Hematopoietic multipotent progenitor cell (in vitro differentiated cells): ENCODE data around the gene ADAP2. TPM values are rescaled to one million over a fixed set of nuclear protein-coding genes. Genes with fewer than 3 reads are reported as not detected.
"Not testable (repeated sequence)": the region's sequence is repeated elsewhere in the genome, so short reads cannot be mapped to it uniquely, and the experiment has no call there.

Experiments
- DNase-seq, 3 donors: peaks; one replicate each; pipeline ENCODE4 v3.0.0-alpha.2; 2011 to 2015; ENCODE audit warnings: low read depth in 2 of 3, low spot score in 2 of 3
- total RNA-seq: library from RNA; depleted of rRNA; stranded (reverse); fragments of >200 nt; gene quantifications from one replicate; pipeline ENCODE4 v1.2.3, GENCODE V29; 2012

The ADAP2 gene
- total RNA-seq, 1 donor: 0.54 TPM

DNA sequence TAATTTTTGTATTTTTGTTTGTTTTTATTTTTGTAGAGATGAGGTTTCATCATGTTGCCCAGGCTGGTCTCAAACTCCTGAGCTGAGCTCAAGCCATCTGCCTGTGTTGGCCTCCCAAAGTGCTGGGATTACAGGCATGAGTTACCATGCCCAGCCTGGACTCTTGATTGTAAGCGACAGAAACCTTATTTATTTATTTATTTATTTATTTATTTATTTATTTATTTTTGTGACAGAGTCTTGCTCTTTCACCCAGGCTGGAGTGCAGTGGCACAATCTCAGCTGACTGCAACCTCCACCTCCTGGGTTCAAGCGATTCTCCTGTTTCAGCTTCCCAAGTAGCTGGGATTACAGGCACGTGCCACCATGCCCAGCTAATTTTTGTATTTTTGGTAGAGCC, 8.1 kb downstream of the ADAP2 start:
- not testable (repeated sequence) for DNase-seq

DNA sequence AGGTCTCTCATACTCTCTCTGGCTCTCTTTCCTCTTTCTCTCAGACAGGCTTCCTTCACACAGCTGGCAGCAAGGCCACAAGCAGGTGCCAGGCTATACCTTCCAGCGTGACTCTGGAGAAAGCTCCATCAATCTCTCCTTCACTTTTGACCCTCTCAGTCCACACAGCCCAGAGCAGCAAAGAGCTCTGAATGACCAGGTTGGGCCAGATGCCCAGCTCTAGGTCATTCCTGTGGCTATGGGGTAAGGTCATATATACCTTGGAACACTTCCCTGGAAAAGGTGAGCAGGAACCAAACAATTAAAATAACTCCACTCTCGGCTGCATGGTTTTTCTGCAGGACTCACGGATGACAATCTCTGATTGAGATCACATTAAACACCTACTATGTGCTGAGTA, 8.8 kb downstream of the ADAP2 start:
- DNase-seq: no peak

GRCh38 chr17:30931582-30931981, 9.8 kb downstream of the ADAP2 start:
- not testable (repeated sequence) for DNase-seq

DNA sequence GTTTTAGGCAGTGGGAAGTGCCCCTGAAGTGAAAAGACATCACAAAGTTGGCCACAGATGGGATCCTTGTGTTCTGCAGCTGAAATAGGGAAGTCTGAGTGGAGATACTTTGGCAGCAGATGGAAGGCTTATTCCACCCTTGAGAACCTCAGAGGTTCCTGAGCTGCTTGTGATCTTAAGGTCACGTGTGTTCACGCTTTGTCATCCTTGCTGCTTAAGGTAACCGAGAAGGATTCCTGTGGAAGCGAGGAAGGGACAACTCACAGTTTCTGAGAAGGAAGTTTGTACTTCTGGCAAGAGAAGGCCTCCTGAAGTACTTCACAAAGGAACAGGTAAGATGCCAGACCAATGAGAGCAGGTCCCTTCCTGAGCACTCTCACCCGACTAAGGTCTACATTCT, 12.2 kb downstream of the ADAP2 start:
- DNase-seq: peak in 1 of 3 donors; percentile 21

GRCh38 chr17:30939051-30939689, 17.4 kb downstream of the ADAP2 start:
- no peak for DNase-seq

GRCh38 chr17:30942308-30943079, 20.7 kb downstream of the ADAP2 start:
- DNase-seq: no peak

GRCh38 chr17:30947796-30948195, 26.1 kb downstream of the ADAP2 start:
- no peak for DNase-seq

DNA sequence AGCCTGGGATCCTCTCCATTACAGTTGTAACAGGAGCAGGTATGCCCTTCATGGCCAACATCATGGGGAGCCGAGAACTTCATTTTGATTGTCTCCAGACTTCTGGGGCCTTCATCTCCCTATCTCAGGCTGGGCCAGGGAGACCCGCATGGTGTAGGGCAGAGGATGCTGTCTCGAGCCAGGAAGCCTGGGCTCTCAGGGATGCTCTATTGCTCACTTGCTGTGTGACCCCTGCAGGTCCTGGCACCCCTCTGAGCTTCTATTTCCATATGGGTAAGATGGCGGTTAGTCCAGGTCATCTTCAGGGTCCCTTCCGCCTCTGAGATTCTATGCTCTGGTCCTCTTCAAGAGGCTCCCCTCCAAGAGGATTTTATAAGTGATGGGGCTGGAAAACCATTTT, 28.4 kb downstream of the ADAP2 start:
- no peak for DNase-seq

DNA sequence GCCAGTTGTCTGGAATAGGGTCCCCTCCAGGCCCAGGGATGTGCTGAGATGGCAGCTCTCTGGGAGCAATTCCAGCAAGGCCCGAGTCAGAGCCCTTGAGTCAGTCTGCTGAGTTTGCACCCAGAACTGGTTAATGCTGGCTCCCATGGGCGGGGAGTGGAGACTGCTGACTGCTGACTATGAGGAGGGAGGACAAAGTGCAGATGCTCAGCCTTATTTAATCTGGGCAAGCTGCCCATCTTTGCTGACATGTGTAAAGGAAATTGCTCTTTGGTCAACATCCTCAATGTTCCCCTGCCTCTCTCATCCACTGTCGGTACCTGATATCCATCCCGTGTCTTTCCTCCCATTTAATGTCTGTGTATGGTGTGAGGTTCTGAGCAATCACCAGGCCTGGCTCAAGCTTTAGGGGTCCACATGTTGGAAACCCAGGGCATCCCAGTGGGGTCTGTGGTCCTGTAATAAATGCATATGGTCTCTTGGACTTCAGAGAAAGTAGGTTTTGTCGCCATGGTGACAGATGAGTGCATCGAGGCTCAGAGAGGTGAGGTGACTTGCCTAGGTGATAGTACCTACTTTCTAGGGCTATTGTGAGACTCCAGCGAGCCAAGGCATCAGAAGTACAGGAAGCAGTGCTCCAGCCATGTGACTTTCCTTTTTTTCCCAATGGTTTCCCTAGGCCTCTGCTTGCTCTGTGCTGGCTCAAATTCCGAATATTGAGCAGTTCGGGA, 29.1 kb downstream of the ADAP2 start:
- DNase-seq: peak in 1 of 3 donors; percentile 71

- peak in 1 of 3 donors; percentile 30 for DNase-seq
Observed at GRCh38 chr17:30952638-30953393, 31.1 kb downstream of the ADAP2 start.

- DNase-seq: peak in 1 of 3 donors; percentile 34
Observed at GRCh38 chr17:30954046-30954830, 32.5 kb downstream of the ADAP2 start.

- no peak for DNase-seq
Observed at GRCh38 chr17:30956764-30957374, 35.1 kb downstream of the ADAP2 start.

DNA sequence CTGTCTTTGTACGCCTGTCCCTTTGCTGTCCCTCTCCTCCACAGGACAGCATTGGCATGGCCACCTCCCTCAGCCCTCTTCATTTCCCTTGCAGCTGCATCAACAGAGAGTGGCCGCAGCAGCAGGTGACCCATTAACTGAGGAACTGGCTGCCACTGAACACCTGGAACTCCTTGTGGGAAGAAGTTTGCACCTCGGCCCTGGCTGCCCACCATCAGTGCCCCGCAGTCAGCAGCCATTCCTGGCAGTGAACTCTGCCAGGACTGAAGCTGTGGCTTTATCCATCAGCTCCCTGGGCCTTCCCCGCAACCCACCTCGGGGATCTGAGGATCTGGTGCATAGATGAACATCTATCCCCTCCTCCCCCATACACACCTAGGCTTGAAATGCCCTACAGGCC, 36.0 kb downstream of the ADAP2 start:
- no peak for DNase-seq

GRCh38 chr17:30958187-30958586, 36.4 kb downstream of the ADAP2 start:
- DNase-seq: peak in 2 of 3 donors; percentile 42 to 75

DNA sequence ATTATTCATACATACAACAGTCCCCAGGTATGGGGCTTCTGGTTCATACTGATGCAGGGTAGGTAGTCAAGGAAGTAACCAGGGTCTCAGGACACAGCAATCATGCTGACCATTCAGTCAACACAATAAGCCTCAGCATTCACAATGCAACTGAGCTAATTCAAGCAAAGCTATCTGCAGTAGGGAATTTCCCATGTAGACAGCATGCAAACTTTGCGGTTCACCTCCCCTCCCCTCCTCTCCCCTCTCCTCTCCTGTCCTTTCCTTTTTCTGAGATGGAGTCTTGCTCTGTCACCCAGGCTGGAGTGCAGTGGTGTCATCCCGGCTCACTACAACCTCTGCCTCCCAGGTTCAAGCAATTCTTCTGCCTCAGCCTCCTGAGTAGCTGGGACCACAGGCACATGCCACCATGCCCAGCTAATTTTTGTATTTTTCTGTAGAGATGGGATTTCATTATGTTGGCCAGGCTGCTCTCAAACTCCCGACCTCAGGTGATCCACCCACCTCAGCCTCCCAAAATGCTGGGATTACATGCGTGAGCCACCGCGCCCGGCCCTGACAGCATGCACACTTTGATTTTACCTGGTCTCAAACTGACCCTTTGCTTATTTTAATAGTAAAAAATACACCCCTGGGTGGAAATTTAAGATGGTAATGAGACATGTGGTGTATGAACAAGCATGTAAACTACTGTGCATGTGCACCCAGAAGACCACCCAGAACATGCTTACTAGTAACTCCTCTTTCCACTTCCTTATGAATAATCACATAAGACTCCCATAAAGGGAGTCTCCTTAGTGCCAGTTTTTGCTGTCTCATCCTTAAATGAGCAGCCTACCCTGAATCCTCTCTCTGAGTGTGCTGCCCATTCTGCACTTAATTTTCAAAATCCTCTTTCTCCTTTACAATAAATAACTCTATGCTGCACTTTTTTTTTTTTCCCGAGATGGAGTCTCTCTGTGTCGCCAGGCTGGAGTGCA, 39.8 kb downstream of the ADAP2 start:
- no peak for DNase-seq

DNA sequence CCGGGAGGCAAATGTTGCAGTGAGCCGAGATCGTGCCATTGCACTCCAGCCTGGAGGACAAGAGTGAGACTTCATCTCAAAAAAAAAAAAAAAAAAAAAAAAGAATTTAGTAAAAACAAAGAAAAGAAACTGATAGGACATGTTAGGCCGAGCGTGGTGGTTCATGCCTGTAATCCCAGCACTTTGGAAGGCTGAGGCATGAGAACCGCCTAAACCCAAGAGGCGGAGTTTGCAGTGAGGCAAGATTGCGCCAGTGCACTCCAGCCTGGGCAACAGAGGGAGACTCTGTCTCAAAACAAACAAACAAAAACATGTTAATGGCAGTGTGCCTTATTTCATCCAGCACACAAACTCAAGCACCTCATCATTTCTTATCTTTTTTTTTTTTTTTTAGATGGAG, 42.6 kb downstream of the ADAP2 start:
- DNase-seq: not testable (repeated sequence)

DNA sequence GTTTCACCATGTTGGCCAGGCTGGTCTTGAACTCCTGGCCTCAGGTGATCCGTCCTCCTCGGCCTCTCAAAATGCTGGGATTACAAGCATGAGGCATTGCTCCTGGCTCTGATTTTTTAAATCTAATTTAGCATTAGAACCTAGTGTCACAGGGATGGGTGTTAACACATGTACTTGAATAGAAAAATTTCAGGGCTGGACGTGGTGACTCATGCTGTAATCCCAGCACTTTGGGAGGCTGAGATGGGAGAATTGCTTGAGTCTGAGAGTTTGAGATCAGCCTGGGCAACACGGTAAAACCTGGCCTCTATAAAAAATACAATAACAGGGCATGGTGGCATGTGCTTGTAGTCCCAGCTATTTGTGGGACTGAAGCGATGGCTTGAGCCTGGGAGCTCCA, 43.1 kb downstream of the ADAP2 start:
- DNase-seq: no peak

DNA sequence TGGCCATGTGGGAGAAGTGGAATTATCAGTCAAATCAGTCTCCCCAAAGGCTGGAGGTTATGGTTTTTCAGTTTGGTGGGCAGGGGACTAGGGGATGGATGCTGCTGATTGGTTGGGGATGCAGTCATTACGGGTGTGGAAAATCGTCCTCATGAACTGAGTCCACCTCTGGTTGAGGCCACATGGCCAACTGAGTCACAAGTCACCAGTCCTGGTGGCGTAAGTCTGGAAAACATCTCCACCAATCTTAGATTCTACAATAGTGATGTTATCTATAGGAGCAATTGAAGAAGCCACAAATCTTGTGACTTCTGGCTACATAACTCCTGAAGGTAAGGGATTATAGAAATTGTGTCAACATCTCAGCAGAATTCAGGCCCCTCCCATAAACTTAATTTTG, 43.9 kb downstream of the ADAP2 start:
- no peak for DNase-seq
